ENCODE data around the gene ABCA12.

DNA sequence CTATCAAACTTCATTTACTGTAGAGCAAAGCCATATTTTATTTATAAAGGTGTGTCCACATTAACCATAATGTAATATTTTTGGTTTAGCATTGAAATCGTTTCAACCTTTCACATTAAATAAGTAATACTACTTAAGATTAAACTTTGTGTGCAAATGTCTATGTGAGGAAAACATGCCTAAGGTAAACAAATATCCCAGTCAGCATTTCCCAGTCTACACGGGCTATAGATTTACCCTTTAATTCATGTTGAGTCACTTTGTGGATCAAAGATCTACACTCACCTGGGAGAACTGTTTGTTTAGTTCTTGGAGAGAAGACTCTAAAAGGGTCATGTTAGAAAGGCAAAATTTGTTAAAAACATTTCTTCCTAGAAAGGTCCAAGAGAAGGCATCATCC is 89.1 kb downstream of the ABCA12 start:
- TF ChIP-seq, protein P1, sequence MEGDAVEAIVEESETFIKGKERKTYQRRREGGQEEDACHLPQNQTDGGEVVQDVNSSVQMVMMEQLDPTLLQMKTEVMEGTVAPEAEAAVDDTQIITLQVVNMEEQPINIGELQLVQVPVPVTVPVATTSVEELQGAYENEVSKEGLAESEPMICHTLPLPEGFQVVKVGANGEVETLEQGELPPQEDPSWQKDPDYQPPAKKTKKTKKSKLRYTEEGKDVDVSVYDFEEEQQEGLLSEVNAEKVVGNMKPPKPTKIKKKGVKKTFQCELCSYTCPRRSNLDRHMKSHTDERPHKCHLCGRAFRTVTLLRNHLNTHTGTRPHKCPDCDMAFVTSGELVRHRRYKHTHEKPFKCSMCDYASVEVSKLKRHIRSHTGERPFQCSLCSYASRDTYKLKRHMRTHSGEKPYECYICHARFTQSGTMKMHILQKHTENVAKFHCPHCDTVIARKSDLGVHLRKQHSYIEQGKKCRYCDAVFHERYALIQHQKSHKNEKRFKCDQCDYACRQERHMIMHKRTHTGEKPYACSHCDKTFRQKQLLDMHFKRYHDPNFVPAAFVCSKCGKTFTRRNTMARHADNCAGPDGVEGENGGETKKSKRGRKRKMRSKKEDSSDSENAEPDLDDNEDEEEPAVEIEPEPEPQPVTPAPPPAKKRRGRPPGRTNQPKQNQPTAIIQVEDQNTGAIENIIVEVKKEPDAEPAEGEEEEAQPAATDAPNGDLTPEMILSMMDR (IDR thresholded peaks at IDR 0.05) = no peak
- no peak for TF ChIP-seq POLR2A (IDR thresholded peaks at IDR 0.05)
